CD14-positive monocyte (primary cell): Measurements from ENCODE around the gene SCAMP5. TPM values are rescaled to one million over a fixed set of nuclear protein-coding genes. Genes with fewer than 3 reads are reported as not detected.

Experiments
- DNase-seq, 3 donors: peaks; one replicate each; pipeline ENCODE4 v3.0.0-alpha.2; 2011 to 2022
- H2AFZ ChIP-seq: 2 replicates; pipeline ENCODE4 v1.6.0; 2012; ENCODE audit warnings: mild to moderate bottlenecking, low read depth, low read length, inconsistent platforms; ENCODE audit not compliant: insufficient read depth, poor library complexity, severe bottlenecking
- H3K27ac ChIP-seq, 2 donors: 1 replicate in 1 of 2; 2 replicates in 1 of 2; pipeline ENCODE4 v1.5.1; 2012 to 2013; ENCODE audit warnings: low read length in 2 of 2, control low read depth in 1 of 2, inconsistent platforms in 1 of 2, low read depth in 1 of 2, mild to moderate bottlenecking in 1 of 2
- H3K27me3 ChIP-seq, 2 donors: one replicate each; pipeline versions ENCODE4 v1.6.0 to v1.6.1; 2011 to 2013; ENCODE audit warnings: low read length in 2 of 2; ENCODE audit not compliant: control insufficient read depth in 2 of 2, insufficient read depth in 2 of 2
- H3K36me3 ChIP-seq, 2 donors: replicated peaks in 1 of 2; 1 replicate in 1 of 2; 2 replicates in 1 of 2; pipeline versions ENCODE4 v1.5.1 to v1.6.1; 2012 to 2013; ENCODE audit warnings: low read length in 2 of 2, control low read depth in 1 of 2, inconsistent platforms in 1 of 2, mild to moderate bottlenecking in 1 of 2; ENCODE audit not compliant: insufficient read depth in 2 of 2, control insufficient read depth in 1 of 2
- H3K4me1 ChIP-seq, 2 donors: 1 replicate in 1 of 2; 2 replicates in 1 of 2; pipeline versions ENCODE4 v1.5.1 to v1.6.1; 2012 to 2013; ENCODE audit warnings: low read length in 2 of 2, control low read depth in 1 of 2, inconsistent platforms in 1 of 2, mild to moderate bottlenecking in 1 of 2, moderate library complexity in 1 of 2; ENCODE audit not compliant: insufficient read depth in 2 of 2, control insufficient read depth in 1 of 2
- H3K4me2 ChIP-seq: replicated peaks from 2 replicates; pipeline ENCODE3; 2012; ENCODE audit warnings: low read length, moderate library complexity, mild to moderate bottlenecking; ENCODE audit not compliant: poor library complexity, severe bottlenecking; ENCODE audit errors: extremely low read depth
- H3K4me3 ChIP-seq, 3 experiments: fragments of 200-600 bp in 1 of 3; sonication (generic) in 1 of 3; replicated peaks in 1 of 3; 1 replicate in 2 of 3; 2 replicates in 1 of 3; pipeline ENCODE4 v1.5.1; 2011 to 2013; ENCODE audit warnings: low read length in 3 of 3, mild to moderate bottlenecking in 3 of 3, control low read depth in 2 of 3, low read depth in 2 of 3, inconsistent platforms in 1 of 3, moderate library complexity in 1 of 3
- H3K79me2 ChIP-seq: 2 replicates; pipeline ENCODE4 v1.6.0; 2012; ENCODE audit warnings: mild to moderate bottlenecking, control low read depth, inconsistent platforms, low read length, moderate library complexity; ENCODE audit not compliant: insufficient read depth
- H3K9ac ChIP-seq: 2 replicates; pipeline ENCODE4 v1.6.0; 2017; ENCODE audit warnings: low read length, mild to moderate bottlenecking; ENCODE audit not compliant: insufficient read depth, poor library complexity, severe bottlenecking
- H3K9me3 ChIP-seq, 2 donors: replicated peaks in 1 of 2; 1 replicate in 1 of 2; 2 replicates in 1 of 2; pipeline versions ENCODE4 v1.5.1 to v1.6.1; 2012 to 2013; ENCODE audit warnings: low read length in 2 of 2, control low read depth in 1 of 2; ENCODE audit not compliant: control insufficient read depth in 1 of 2, insufficient read depth in 1 of 2
- H4K20me1 ChIP-seq: 2 replicates; pipeline ENCODE4 v1.6.0; 2012; ENCODE audit warnings: mild to moderate bottlenecking, low read length, control low read depth, moderate library complexity; ENCODE audit not compliant: insufficient read depth
- H3K27ac Mint-ChIP-seq, 7 donors: one replicate each; pipeline ENCODE4 v1.8.0; 2020; ENCODE audit warnings: mild to moderate bottlenecking in 7 of 7, mixed read lengths in 7 of 7, moderate library complexity in 6 of 7, inconsistent platforms in 2 of 7
- H3K27me3 Mint-ChIP-seq, 3 donors: one replicate each; pipeline ENCODE4 v1.8.0; 2021 to 2022; ENCODE audit warnings: low read depth in 3 of 3, mild to moderate bottlenecking in 3 of 3, mixed read lengths in 3 of 3, moderate library complexity in 3 of 3, inconsistent platforms in 1 of 3
- H3K36me3 Mint-ChIP-seq, 2 donors: one replicate each; pipeline ENCODE4 v1.8.0; 2020; ENCODE audit warnings: mixed read lengths in 2 of 2, inconsistent platforms in 1 of 2, mild to moderate bottlenecking in 1 of 2
- H3K4me1 Mint-ChIP-seq: one replicate; pipeline ENCODE4 v1.8.0; 2020; ENCODE audit warnings: mild to moderate bottlenecking, mixed read lengths
- H3K4me3 Mint-ChIP-seq, 2 donors: one replicate each; pipeline ENCODE4 v1.8.0; 2020; ENCODE audit warnings: mild to moderate bottlenecking in 2 of 2, mixed read lengths in 2 of 2, moderate library complexity in 1 of 2
- H3K9me3 Mint-ChIP-seq, 7 donors: one replicate each; pipeline ENCODE4 v1.8.0; 2020 to 2022; ENCODE audit warnings: mixed read lengths in 7 of 7, mild to moderate bottlenecking in 6 of 7, moderate library complexity in 6 of 7, inconsistent platforms in 2 of 7
- WGBS: methylation state at CpG from one replicate; pipeline ENCODE4 v1.1.5; 2013; ENCODE audit warnings: missing lambda C conversion rate; ENCODE audit not compliant: insufficient coverage; 5-methylcytosine and 5-hydroxymethylcytosine counted together
- intact Hi-C, 2 donors: fragments of 100-400 bp; cut with micrococcal nuclease; formaldehyde crosslinking; loops; one replicate each; pipeline versions ENCODE4 v1.15.0 to v1.15.1; 2023
- polyA plus RNA-seq, 3 donors: library from polyadenylated mRNA; depleted of rRNA in 1 of 3; unstranded in 2 of 3; stranded (reverse) in 1 of 3; fragments of 300-500 nt in 2 of 3; fragments of >200 nt in 1 of 3; fragmentation: Illumina TruSeq in 2 of 3; gene quantifications; 1 replicate in 2 of 3; 2 replicates in 1 of 3; pipeline ENCODE4 v1.2.3, GENCODE V29; 2012 to 2021
- TF ChIP-seq, protein P1 (sequence below): fragments of 200-600 bp; IDR thresholded peaks from one replicate; pipeline ENCODE4 v1.8.0; 2022; ENCODE audit warnings: antibody characterized with exemption, mild to moderate bottlenecking

The SCAMP5 gene
- polyA plus RNA-seq, 3 donors: 0.08 to 0.32 TPM; not detected in 1

GRCh38 chr15:74976159-74976558 lies 19.2 kb upstream of the SCAMP5 start:
- Mint-ChIP-seq H3K4me1 (no peaks in the 10 kb centered on the region), H3K9me3 (peaks cover 0 to 4% (median 0%) of the 10 kb centered on the region in 7 donors), H3K36me3 (no peaks in the 10 kb centered on the region), H3K4me3 (no peak overlapping the region), H3K27ac (no peak overlapping the region), H3K27me3 (peaks cover 8 to 21% (median 12%) of the 10 kb centered on the region in 3 donors)
- DNase-seq: no peak
- no peaks in the 10 kb centered on the region for H3K36me3 ChIP-seq
- no peaks in the 10 kb centered on the region for H3K9me3 ChIP-seq
- H2AFZ ChIP-seq: no peak overlapping the region
- intact Hi-C loops: loop anchor here in 1 of 2 donors (10.0 kb wide), 1 partner anchor 301 kb away; no protein-coding TSS in a partner anchor
- no peaks in the 10 kb centered on the region for H3K4me1 ChIP-seq
- no peak overlapping the region for H3K4me3 ChIP-seq
- H3K79me2 ChIP-seq: no peaks in the 10 kb centered on the region
- no peaks in the 10 kb centered on the region for H4K20me1 ChIP-seq
- H3K27me3 ChIP-seq: no peaks in the 10 kb centered on the region
- TF ChIP-seq, protein P1, sequence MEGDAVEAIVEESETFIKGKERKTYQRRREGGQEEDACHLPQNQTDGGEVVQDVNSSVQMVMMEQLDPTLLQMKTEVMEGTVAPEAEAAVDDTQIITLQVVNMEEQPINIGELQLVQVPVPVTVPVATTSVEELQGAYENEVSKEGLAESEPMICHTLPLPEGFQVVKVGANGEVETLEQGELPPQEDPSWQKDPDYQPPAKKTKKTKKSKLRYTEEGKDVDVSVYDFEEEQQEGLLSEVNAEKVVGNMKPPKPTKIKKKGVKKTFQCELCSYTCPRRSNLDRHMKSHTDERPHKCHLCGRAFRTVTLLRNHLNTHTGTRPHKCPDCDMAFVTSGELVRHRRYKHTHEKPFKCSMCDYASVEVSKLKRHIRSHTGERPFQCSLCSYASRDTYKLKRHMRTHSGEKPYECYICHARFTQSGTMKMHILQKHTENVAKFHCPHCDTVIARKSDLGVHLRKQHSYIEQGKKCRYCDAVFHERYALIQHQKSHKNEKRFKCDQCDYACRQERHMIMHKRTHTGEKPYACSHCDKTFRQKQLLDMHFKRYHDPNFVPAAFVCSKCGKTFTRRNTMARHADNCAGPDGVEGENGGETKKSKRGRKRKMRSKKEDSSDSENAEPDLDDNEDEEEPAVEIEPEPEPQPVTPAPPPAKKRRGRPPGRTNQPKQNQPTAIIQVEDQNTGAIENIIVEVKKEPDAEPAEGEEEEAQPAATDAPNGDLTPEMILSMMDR: no peak
- H3K27ac ChIP-seq: no peak overlapping the region
- no peak overlapping the region for H3K4me2 ChIP-seq
- no peak overlapping the region for H3K9ac ChIP-seq
- WGBS: 80% methylated on average over 1 of the region's 1 CpG

GRCh38 chr15:74977599-74977998 lies 17.8 kb upstream of the SCAMP5 start:
- H3K27me3 Mint-ChIP-seq: peaks cover 11 to 23% (median 15%) of the 10 kb centered on the region in 3 donors
- H3K9ac ChIP-seq: no peak overlapping the region
- no peaks in the 10 kb centered on the region for H3K4me1 ChIP-seq
- H3K4me3 ChIP-seq: no peak overlapping the region
- H3K27ac Mint-ChIP-seq: no peak overlapping the region
- H3K27me3 ChIP-seq: no peaks in the 10 kb centered on the region
- H3K4me2 ChIP-seq: no peak overlapping the region
- TF ChIP-seq, protein P1: no peak
- H3K4me1 Mint-ChIP-seq: no peaks in the 10 kb centered on the region
- no peak for DNase-seq
- H3K4me3 Mint-ChIP-seq: no peak overlapping the region
- no peaks in the 10 kb centered on the region for H3K9me3 ChIP-seq
- H3K79me2 ChIP-seq: no peaks in the 10 kb centered on the region
- intact Hi-C loops: loop anchor here in 1 of 2 donors (10.0 kb wide), 1 partner anchor 303 kb away; no protein-coding TSS in a partner anchor
- H3K36me3 ChIP-seq: no peaks in the 10 kb centered on the region
- peaks cover 0 to 8% (median 0%) of the 10 kb centered on the region in 7 donors for H3K9me3 Mint-ChIP-seq
- H3K27ac ChIP-seq: no peak overlapping the region
- no peaks in the 10 kb centered on the region for H3K36me3 Mint-ChIP-seq
- WGBS: 100% methylated on average over 1 of the region's 4 CpGs
- H2AFZ ChIP-seq: no peak overlapping the region
- no peaks in the 10 kb centered on the region for H4K20me1 ChIP-seq
